ENCODE measurements around the gene PON3.
A peak's percentile ranks its signal among the peaks of the same experiment; 100 is the strongest.

PON3 gene

GRCh38 chr7:95434557-95435421 lies 38.6 kb upstream of the PON3 start, which contains the start of gene PON2:
Gene PON2, minus strand, starts transcription at chr7:95435028. Its CDS starts 77 bp downstream, at chr7:95434951.
- DNase-seq (ENCODE audit: low read depth in 2 of 2): peak; percentile 85 to 88
- TF ChIP-seq CTCF (IDR thresholded peaks at IDR 0.05; ENCODE audit: low read depth, low read length): no peak
- H3K4me3 ChIP-seq (replicated peaks in 1 of 2; ENCODE audit: low read depth in 2 of 2, low read length in 2 of 2): peak within 1 kb of the TSS; percentile 55 to 70

- TF ChIP-seq CTCF (IDR thresholded peaks at IDR 0.05; ENCODE audit: low read depth, low read length): no peak
- peak overlapping the region; percentile 55 to 70 for H3K4me3 ChIP-seq (replicated peaks in 1 of 2; ENCODE audit: low read depth in 2 of 2, low read length in 2 of 2)
- no peak for DNase-seq (ENCODE audit: low read depth in 2 of 2)
These were observed 37.9 kb upstream of the PON3 start for GRCh38 chr7:95433952-95434556.

GRCh38 chr7:95433129-95433528 lies 37.0 kb upstream of the PON3 start:
- DNase-seq (ENCODE audit: low read depth in 2 of 2): no peak
- no peak for TF ChIP-seq CTCF (IDR thresholded peaks at IDR 0.05; ENCODE audit: low read depth, low read length)
- no peak overlapping the region for H3K4me3 ChIP-seq (replicated peaks in 1 of 2; ENCODE audit: low read depth in 2 of 2, low read length in 2 of 2)

GRCh38 chr7:95432606-95433005 lies 36.4 kb upstream of the PON3 start:
- TF ChIP-seq CTCF (IDR thresholded peaks at IDR 0.05; ENCODE audit: low read depth, low read length): no peak
- no peak for DNase-seq (ENCODE audit: low read depth in 2 of 2)
- H3K4me3 ChIP-seq (replicated peaks in 1 of 2; ENCODE audit: low read depth in 2 of 2, low read length in 2 of 2): no peak overlapping the region

GRCh38 chr7:95430864-95431263 lies 34.7 kb upstream of the PON3 start:
- peak; percentile 34 to 70 for DNase-seq (ENCODE audit: low read depth in 2 of 2)
- TF ChIP-seq CTCF (IDR thresholded peaks at IDR 0.05; ENCODE audit: low read depth, low read length): no peak
- no peak overlapping the region for H3K4me3 ChIP-seq (replicated peaks in 1 of 2; ENCODE audit: low read depth in 2 of 2, low read length in 2 of 2)

- H3K4me3 ChIP-seq (replicated peaks in 1 of 2; ENCODE audit: low read depth in 2 of 2, low read length in 2 of 2): no peak overlapping the region
- DNase-seq (ENCODE audit: low read depth in 2 of 2): no peak
- TF ChIP-seq CTCF (IDR thresholded peaks at IDR 0.05; ENCODE audit: low read depth, low read length): no peak
These were observed 33.2 kb upstream of the PON3 start for GRCh38 chr7:95429241-95429990.

Data from cardiac fibroblast (primary cell).